ENCODE data around the gene CERT1. TPM values are rescaled to one million over a fixed set of nuclear protein-coding genes. Genes with fewer than 3 reads are reported as not detected.
"Not testable (repeated sequence)": the region's sequence is repeated elsewhere in the genome, so short reads cannot be mapped to it uniquely, and the experiment has no call there.

CERT1 gene
- polyA plus RNA-seq, 12 donors, result 32.2 to 130 (median 37.9) TPM

GRCh38 chr5:75355236-75355635, 156.2 kb downstream of the CERT1 start:
- no peak for DNase-seq

- DNase-seq, result no peak
Measured at GRCh38 chr5:75351139-75351926, 160.1 kb downstream of the CERT1 start.

- DNase-seq, result no peak
Measured at GRCh38 chr5:75349663-75350062, 161.8 kb downstream of the CERT1 start.

DNA sequence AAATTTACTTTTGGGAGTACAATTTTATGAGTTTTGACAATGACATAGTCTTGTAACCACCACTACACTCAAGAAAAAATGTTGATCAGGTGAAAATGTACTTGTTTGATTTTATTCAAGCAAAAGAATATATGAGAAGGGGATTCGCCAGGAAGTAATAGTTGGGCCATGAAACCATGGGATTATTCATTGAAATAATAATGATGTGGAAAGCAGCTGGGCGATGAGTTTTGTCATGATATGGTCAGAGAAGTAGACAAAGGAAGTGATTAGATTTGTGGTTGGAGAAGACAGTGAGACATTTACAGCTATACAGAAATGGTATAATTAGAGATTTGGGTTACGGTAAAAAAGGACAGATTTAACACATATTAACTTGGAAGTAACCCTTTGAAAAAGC, 163.2 kb downstream of the CERT1 start:
- DNase-seq, result no peak

DNA sequence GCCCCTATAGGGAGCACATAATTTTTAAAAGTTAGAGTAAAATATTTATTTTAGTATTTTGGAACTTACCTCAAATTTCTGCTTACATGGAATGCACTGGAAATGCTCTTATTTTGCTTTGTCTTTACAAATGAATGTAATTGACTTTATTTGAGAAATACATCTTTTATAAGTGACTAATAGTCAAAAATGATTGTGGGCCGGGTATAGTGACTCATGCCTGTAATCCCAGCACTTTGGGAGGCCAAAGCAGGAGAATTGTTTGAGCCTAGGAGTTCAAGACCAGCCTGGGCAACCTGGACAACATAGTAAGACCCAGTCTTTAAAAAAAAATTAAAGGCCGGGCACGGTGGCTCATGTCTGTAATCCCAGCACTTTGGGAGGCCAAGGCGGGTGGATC, 168.6 kb downstream of the CERT1 start:
- DNase-seq, result no peak

- no peak for DNase-seq
Measured at GRCh38 chr5:75341934-75342333, 169.5 kb downstream of the CERT1 start.

DNA sequence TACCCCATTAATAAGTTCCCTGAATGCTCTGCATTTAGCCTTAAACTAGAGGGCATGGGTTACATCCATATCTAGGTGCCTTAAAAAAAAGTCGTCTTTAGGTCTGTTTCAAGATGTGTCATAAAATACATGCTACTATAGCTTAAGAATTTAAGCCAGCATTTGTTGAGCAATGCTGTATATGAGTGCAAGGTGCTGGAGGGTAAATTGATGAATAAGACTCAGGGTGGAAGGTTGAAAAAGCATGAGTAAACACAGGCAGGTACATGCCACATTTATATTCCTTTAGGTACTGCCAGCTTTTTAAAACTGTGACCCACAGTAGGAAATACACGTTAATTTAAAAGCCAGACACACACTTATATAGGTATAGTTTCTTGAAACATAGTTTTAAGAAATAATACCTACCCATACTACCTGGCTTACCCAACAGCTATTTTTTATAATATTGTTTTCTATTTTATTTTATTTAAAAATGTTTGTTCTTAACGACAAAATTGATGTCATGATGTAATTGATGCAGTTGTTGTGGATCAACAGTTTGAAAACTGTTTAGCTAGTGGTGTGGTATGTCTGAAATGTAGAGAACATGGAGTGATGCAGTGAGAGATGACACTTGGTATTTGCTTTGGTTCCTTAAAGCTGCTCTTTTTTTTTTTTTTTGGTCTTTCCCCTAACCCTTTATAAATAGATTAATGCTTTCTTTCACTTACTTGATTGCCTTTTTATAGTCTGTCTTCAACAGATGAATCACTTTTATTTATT, 170.5 kb downstream of the CERT1 start:
- DNase-seq, result no peak

DNA sequence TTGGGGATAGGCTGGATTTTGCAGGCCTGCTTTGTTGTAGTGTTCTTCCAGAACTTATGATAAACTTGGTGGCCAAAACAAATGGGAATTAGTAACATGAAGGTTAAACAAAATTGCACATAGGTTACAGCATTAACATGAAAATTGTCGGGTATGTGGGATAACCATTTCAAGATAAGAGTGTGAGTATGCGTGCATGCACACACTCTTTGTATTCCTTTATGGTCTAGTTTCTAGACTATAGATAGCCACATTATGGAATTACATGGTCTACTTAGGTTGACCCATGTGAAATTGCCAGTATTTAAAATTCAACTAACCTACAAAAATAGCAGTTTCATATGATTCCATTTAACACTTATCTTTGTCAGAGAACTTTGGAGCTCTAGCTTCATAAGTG, 173.0 kb downstream of the CERT1 start:
- no peak for DNase-seq

GRCh38 chr5:75337366-75338021, 173.9 kb downstream of the CERT1 start:
- peak; percentile 38 for DNase-seq

GRCh38 chr5:75336615-75337336, 174.7 kb downstream of the CERT1 start, which contains the start of gene HMGCR:
Gene HMGCR, plus strand, starts transcription at chr5:75337220. Its CDS starts 5,386 bp downstream, at chr5:75342606.
- peak; percentile 99 for DNase-seq

GRCh38 chr5:75335952-75336614, 175.3 kb downstream of the CERT1 start:
- DNase-seq, result peak; percentile 64

DNA sequence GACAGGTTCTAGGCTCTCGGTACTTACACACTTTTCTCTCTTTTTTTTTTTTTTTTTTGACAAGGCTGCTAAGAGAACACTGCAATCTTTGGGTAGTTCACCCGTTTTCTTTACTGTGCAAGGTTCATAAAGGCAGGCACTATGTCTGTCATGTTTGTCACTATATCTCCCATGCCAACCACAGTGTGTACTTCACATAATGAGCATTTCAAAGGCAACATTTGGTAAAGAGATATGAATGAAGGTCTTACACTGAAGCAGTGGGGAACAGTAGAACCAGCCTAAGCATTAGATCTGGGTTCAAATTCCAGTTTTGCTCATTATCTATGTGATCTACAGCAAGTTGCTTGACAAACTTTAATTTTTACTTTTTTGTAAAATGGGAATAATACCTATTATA, 175.9 kb downstream of the CERT1 start:
- no peak for DNase-seq

DNA sequence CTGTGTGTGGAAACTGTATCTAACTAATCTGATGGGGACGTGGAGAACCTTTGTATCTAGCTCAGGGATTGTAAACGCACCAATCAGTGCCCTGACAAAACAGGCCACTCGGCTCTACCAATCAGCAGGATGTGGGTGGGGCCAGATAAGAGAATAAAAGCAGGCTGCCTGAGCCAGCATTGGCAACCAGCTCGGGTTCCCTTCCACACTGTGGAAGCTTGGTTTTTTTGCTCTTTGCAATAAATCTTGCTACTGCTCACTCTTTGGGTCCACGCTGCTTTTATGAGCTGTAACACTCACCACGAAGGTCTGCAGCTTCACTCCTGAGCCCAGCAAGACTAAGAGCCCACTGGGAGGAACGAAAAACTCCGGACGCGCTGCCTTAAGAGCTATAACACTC, 177.0 kb downstream of the CERT1 start:
- DNase-seq, result not testable (repeated sequence)

GRCh38 chr5:75333759-75334158, 177.7 kb downstream of the CERT1 start:
- DNase-seq, result not testable (repeated sequence)

GRCh38 chr5:75331095-75332090, 180.0 kb downstream of the CERT1 start:
- no peak for DNase-seq

- DNase-seq, result no peak
Measured at GRCh38 chr5:75330404-75330803, 181.0 kb downstream of the CERT1 start.
